Stimulated activated CD8-positive, alpha-beta memory T cell treated with anti-CD3 and anti-CD28 coated beads, Interleukin-7, amount 100 ng/mL, for 1 hour (primary cell): ENCODE results near the gene DIP2C.
"Not testable (repeated sequence)": the region's sequence is repeated elsewhere in the genome, so short reads cannot be mapped to it uniquely, and the experiment has no call there.

Source experiments
- DNase-seq, 2 donors: peaks; one replicate each; pipeline ENCODE4 v3.0.0-alpha.2; 2020; ENCODE audit warnings: low read depth in 2 of 2

DIP2C gene

GRCh38 chr10:451021-451471, 238.4 kb downstream of the DIP2C start:
- DNase-seq, result peak; percentile 25

- no peak for DNase-seq
Observed at GRCh38 chr10:450463-450862, 239.0 kb downstream of the DIP2C start.

- not testable (repeated sequence) for DNase-seq
Observed at GRCh38 chr10:449331-449730, 240.1 kb downstream of the DIP2C start.

GRCh38 chr10:443459-443858, 246.0 kb downstream of the DIP2C start:
- no peak for DNase-seq

GRCh38 chr10:442209-442608, 247.3 kb downstream of the DIP2C start:
- DNase-seq, result no peak

GRCh38 chr10:441659-442058, 247.8 kb downstream of the DIP2C start:
- DNase-seq, result no peak

- DNase-seq, result no peak
Observed at GRCh38 chr10:440127-440526, 249.3 kb downstream of the DIP2C start.

- DNase-seq, result no peak
Observed at GRCh38 chr10:437698-438490, 251.6 kb downstream of the DIP2C start.

- DNase-seq, result no peak
Observed at GRCh38 chr10:436911-437665, 252.4 kb downstream of the DIP2C start.

- no peak for DNase-seq
Observed at GRCh38 chr10:436013-436697, 253.3 kb downstream of the DIP2C start.

- no peak for DNase-seq
Observed at GRCh38 chr10:435397-435796, 254.1 kb downstream of the DIP2C start.

GRCh38 chr10:429696-430095, 259.8 kb downstream of the DIP2C start:
- no peak for DNase-seq

- no peak for DNase-seq
Observed at GRCh38 chr10:427761-428519, 261.5 kb downstream of the DIP2C start.

- DNase-seq, result not testable (repeated sequence)
Observed at GRCh38 chr10:425365-425764, 264.1 kb downstream of the DIP2C start.

GRCh38 chr10:424724-425123, 264.7 kb downstream of the DIP2C start:
- not testable (repeated sequence) for DNase-seq

- DNase-seq, result no peak
Observed at GRCh38 chr10:423178-423577, 266.3 kb downstream of the DIP2C start.

GRCh38 chr10:422675-423074, 266.8 kb downstream of the DIP2C start:
- DNase-seq, result no peak

- DNase-seq, result no peak
Observed at GRCh38 chr10:422241-422640, 267.2 kb downstream of the DIP2C start.

- no peak for DNase-seq
Observed at GRCh38 chr10:421170-421569, 268.3 kb downstream of the DIP2C start.

- DNase-seq, result no peak
Observed at GRCh38 chr10:420154-421121, 269.0 kb downstream of the DIP2C start.

- DNase-seq, result no peak
Observed at GRCh38 chr10:418894-419293, 270.6 kb downstream of the DIP2C start.
